T47D (cell line): ENCODE data around the gene PRKCD.

ENCODE experiments used
- DNase-seq, 2 experiments: peaks; one replicate each; pipeline versions ENCODE4 v3.0.0 to v3.0.0-alpha.2; 2011 to 2012; ENCODE audit warnings: low read depth in 1 of 2, low spot score in 1 of 2
- JUND ChIP-seq: IDR thresholded peaks from 2 replicates; pipeline ENCODE4 v1.6.1; 2012; ENCODE audit warnings: low read depth
- in situ Hi-C: cut with HindIII; loops from 2 replicates; pipeline ENCODE4 v1.10.0; 2016; ENCODE audit warnings: low sequenced_read_pairs, low pct_unique_long_range_greater_than_20kb

PRKCD gene

DNA sequence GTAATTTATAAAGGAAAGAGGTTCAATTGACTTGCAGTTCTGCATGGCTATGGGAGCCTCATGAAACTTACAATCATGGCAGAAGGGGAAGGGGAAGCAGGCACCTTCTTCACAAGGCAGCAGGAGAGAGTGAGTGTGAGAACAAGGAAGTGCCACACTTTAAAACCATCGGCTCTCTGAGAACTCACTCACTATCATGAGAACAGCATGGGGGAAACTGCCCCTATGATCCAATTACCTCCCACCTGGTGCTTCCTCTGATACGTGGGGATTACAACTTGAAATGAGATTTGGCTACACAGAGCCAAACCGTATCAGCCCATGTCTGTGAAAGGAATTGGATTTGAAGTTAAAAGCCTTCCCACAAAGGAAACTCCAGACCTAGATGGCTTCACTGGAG, 55.7 kb downstream of the PRKCD start:
- in situ Hi-C loops: no loop called here
- no peak for TF ChIP-seq JUND
- no peak for DNase-seq

DNA sequence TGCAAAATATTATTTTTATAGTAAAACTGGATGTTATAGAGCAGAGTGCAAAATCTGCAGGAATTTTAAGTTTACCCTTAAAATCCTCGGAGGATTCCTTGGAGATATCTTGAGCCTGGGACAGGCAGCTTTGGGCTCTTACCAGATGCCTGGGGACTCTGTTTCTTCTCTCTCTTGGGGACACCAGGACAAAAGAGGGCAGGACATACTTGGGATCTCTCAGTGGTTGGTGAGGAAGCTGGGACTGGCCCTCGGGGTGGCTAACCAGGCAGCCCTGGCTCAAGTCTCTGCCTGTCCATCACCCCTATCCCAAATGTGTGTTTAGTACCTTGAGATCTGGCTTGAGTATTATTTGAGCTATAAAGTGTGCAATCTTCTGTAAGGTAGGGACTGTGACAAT, 56.2 kb downstream of the PRKCD start:
- no peak for DNase-seq
- in situ Hi-C loops: no loop called here
- no peak for TF ChIP-seq JUND

DNA sequence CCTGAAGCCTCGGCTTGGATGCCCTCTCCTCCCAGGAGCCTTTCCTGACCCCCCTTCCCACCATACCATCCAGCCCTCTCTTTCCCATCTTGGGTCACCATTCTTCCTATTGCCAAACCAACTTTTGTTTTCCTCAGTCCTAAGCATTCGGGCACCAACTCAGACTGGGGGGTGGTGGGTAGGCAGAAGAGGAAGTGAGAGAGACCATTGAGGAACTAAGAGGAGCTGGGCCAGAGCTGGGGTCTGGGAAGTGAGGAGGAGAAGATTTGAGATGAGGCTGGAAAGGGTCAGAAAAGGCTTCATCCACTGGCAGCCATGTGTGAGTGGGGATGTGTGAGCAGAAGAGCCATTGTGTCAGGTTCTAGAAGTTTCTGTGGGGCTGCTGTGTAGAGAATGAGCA, 57.1 kb downstream of the PRKCD start:
- TF ChIP-seq JUND: no peak
- no peak for DNase-seq

DNA sequence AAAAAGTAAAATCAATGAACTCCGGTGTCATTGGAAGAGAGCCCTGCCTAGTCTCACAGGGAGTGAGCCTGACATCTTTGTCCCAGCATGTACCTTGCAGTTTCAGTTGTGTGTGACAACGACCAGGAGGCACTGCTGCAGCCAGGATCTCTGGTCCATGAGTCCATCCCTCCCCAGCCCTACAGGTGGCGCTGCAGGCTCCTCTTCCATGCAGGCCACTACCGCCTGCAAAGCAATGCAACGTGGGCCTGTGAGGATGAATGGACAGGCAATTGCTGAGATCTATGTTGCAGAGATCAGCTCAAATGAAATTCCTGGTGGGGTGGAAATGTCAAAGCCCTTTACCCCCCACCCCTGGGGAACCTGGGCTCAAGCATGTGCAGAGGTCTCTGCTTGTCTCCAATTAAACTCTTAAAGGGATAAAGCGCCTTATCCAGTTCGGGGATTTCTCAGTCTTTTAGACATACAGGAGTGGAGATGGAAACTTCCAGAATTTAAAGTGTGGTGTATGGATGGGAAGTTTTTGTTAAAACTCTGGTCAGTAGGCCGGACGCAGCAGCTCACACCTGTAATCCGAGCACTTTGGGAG, 59.0 kb downstream of the PRKCD start:
- TF ChIP-seq JUND: no peak
- in situ Hi-C loops: no loop called here
- peak; percentile 78 to 84 for DNase-seq

More for the DNA sequence above, 57.1 kb downstream of the PRKCD start:
- in situ Hi-C loops: no loop called here

DNA sequence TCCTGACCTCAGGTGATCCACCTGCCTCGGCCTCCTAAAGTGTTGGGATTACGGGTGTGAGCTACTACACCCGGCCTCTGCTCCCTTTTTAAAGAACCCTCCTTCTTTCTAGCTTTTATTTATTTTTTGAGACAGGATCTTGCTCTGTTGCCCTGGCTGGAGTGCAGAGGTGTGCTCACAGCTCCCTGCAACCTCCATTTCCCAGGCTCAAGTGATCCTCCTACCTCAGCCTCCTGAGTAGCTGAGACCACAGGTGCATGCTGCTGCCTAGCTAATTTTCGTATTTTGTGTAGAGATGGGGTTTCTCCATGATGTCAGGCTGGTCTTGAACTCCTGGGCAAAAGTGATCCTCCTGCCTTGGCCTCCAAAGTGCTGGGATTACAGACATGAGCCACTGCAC, 60.3 kb downstream of the PRKCD start:
- DNase-seq: no peak
- TF ChIP-seq JUND: no peak
- in situ Hi-C loops: no loop called here

DNA sequence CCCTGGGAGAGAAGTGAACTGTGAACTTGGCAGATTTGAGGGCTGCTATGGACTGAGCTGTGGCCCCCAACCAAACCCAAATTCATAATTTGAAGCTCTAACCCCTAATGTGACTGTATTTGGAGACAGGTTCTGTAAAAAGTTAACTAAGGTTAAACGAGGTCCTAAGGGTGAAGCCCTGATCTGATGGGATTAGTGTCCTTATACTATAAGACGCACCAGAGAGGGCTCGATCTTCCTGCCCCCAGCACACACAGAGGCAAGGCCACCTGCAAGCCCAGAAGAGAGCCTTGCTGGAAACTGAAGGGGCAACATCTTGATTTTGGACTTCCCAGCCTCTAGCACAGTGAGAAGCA, 60.8 kb downstream of the PRKCD start:
- no peak for TF ChIP-seq JUND
- in situ Hi-C loops: no loop called here
- DNase-seq: no peak

DNA sequence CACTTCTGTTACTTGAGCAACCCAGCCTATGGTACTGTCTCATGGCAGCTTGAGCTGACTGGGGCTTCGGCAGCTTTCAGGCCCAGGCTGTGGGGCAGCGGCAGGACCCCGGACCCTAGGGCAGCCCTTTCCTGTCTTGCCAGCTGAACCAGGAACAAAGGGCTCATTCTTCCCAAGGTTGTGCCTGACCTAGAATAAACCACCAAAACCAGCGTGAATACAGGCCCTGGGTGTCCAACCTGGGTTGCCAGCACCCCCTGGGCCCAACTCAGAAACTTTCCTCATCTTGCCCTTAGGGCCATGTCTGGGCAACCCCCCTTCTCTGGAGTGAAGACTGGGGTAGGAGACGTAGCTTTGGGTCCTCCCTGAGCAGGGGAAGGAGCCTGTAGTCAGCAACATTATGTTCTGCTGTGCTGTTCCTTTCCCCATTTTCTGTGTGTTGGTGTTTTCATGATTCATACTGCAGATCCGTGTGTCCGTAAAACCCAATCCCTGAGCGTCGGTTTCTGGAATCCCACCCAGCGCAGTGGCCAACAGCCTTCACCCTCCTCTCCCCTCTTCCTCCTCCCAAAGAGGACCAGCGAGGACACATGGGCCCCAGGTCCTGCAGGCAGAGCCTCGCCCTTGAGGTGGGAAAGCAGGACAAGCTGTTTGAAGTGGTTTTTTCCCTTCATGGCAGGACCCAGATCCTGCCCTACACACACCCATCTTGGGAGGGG, 61.3 kb downstream of the PRKCD start:
- TF ChIP-seq JUND: no peak
- in situ Hi-C loops: no loop called here
- no peak for DNase-seq

DNA sequence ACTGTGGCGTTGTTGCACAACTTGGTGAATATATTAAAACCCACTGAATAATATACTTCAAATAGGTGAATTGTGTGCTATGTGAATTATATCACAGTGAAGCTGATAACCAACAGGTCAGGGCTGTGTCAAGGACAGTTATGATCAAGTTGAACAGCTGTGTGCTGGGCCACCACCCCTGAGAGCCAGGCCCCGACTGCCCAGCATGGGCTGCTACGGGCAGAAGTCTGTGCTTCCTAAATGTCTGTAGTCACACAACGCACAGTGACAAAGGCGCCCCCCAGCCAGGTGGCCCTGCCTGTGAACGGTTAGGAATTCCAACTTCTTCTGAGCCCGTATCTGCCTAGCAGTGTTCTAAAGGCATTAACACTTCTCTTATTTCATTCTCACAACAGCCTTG, 62.0 kb downstream of the PRKCD start:
- no peak for TF ChIP-seq JUND
- no peak for DNase-seq
- in situ Hi-C loops: no loop called here

DNA sequence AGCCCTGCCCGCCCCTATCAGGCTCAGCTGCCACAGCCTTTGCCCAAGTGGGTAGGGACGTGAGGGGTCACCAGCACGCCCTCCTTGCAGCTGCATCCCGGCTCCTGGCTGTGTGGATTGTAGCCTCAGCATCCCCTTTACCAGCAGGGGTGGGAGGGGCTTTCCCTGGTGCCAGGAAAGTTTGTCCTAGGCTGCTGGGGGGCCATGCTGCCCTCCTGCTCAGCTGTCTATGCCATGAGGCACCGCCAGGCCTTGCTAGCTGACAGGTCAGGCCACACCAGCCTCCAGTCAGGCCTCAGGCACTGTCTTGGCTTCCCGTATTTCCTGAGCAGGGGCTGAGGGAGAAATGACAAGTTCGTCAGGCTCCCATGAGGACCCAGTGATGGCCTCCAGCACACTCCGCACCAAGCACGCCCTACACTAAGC, 62.5 kb downstream of the PRKCD start:
- in situ Hi-C loops: no loop called here
- TF ChIP-seq JUND: no peak
- DNase-seq: no peak

DNA sequence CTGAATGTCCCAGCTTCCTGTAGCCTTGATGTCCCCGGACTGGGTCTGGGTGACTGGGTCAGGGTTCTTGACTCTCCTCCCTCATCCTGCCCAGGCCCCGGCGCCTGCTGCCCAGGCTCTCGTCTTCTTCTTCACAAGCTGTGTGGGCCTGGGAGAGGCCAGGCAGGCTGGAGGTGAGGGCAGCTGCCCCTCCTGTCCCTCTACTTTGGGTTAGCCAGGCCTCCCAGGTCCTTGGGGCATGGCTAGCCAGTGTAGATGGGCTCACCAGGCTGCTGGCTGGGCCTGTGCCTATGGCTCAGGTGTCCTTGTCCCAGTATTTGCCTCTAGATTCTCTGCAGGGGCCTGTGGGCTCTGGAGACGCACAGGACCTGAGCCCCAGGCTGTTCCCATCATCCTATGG, 63.0 kb downstream of the PRKCD start:
- no peak for DNase-seq
- no peak for TF ChIP-seq JUND
- in situ Hi-C loops: no loop called here

DNA sequence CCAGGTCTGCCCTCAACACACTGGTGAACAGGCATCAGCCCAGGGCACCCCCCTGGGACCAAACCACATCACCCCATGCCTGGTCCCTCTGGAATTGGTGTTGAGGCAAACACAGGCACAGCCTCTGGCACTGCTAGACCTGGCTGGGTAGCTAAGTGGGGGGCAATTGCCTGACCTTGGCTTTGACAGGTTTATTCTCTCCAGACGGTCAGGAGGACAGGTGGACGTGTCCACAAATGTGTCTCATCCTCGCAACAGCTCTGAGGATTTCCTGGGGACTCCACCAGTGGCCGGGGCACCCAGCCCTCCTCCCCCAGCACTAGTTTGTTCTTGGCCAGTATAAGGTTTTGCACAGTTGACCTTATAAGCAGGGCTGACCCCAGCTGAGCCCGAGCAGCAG, 63.5 kb downstream of the PRKCD start:
- in situ Hi-C loops: no loop called here
- DNase-seq: no peak
- TF ChIP-seq JUND: no peak

DNA sequence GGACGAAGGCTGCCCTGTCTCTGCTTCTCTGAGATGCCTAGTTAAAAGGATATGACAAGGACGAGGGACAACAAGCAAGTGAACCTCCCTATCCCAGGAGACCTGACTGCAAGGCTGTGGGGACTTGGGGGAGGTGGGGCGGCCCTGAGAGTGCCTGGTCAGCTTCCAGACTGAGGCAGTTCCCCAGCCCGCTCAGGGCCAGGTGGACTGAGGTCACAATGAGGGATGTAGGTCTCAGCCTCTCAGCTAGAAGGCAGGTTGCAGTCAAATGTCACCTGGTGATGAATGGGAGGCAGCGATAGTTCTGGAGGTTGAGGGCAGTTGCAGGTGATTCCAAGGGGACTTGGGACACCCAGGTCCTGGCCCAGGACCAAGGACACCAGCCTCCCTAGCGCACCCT, 64.2 kb downstream of the PRKCD start:
- in situ Hi-C loops: no loop called here
- DNase-seq: no peak
- TF ChIP-seq JUND: no peak

DNA sequence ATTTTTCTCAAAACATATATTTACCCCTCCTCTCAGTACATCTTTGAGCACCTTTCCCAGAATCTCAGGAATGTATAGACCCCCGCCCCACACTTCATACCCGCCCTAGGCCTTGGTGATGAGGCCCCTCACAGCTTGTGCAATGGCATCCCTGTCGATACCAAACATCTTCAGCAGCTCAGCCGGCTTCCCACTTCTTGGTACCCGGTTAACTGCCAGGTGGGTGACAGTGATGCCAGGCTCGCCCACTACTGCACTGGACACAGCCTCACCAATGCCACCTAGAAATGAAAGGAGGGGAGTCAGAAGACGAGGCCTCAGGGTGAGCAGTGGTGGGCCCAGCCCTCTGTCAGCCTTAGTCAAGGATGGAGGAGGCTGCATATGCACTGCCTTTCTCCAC, 64.6 kb downstream of the PRKCD start:
- no peak for DNase-seq
- TF ChIP-seq JUND: no peak
- in situ Hi-C loops: no loop called here
